CD14-positive monocyte (primary cell): Measurements from ENCODE around the gene KLF13. TPM values are rescaled to one million over a fixed set of nuclear protein-coding genes. Genes with fewer than 3 reads are reported as not detected.

Source experiments
- DNase-seq, 3 donors: peaks; one replicate each; pipeline ENCODE4 v3.0.0-alpha.2; 2011 to 2022
- H2AFZ ChIP-seq: 2 replicates; pipeline ENCODE4 v1.6.0; 2012; ENCODE audit warnings: mild to moderate bottlenecking, low read depth, low read length, inconsistent platforms; ENCODE audit not compliant: insufficient read depth, poor library complexity, severe bottlenecking
- H3K27ac ChIP-seq, 2 donors: 1 replicate in 1 of 2; 2 replicates in 1 of 2; pipeline ENCODE4 v1.5.1; 2012 to 2013; ENCODE audit warnings: low read length in 2 of 2, control low read depth in 1 of 2, inconsistent platforms in 1 of 2, low read depth in 1 of 2, mild to moderate bottlenecking in 1 of 2
- H3K27me3 ChIP-seq, 2 donors: one replicate each; pipeline versions ENCODE4 v1.6.0 to v1.6.1; 2011 to 2013; ENCODE audit warnings: low read length in 2 of 2; ENCODE audit not compliant: control insufficient read depth in 2 of 2, insufficient read depth in 2 of 2
- H3K36me3 ChIP-seq, 2 donors: replicated peaks in 1 of 2; 1 replicate in 1 of 2; 2 replicates in 1 of 2; pipeline versions ENCODE4 v1.5.1 to v1.6.1; 2012 to 2013; ENCODE audit warnings: low read length in 2 of 2, control low read depth in 1 of 2, inconsistent platforms in 1 of 2, mild to moderate bottlenecking in 1 of 2; ENCODE audit not compliant: insufficient read depth in 2 of 2, control insufficient read depth in 1 of 2
- H3K4me1 ChIP-seq, 2 donors: 1 replicate in 1 of 2; 2 replicates in 1 of 2; pipeline versions ENCODE4 v1.5.1 to v1.6.1; 2012 to 2013; ENCODE audit warnings: low read length in 2 of 2, control low read depth in 1 of 2, inconsistent platforms in 1 of 2, mild to moderate bottlenecking in 1 of 2, moderate library complexity in 1 of 2; ENCODE audit not compliant: insufficient read depth in 2 of 2, control insufficient read depth in 1 of 2
- H3K4me2 ChIP-seq: replicated peaks from 2 replicates; pipeline ENCODE3; 2012; ENCODE audit warnings: low read length, moderate library complexity, mild to moderate bottlenecking; ENCODE audit not compliant: poor library complexity, severe bottlenecking; ENCODE audit errors: extremely low read depth
- H3K4me3 ChIP-seq, 3 experiments: fragments of 200-600 bp in 1 of 3; sonication (generic) in 1 of 3; replicated peaks in 1 of 3; 1 replicate in 2 of 3; 2 replicates in 1 of 3; pipeline ENCODE4 v1.5.1; 2011 to 2013; ENCODE audit warnings: low read length in 3 of 3, mild to moderate bottlenecking in 3 of 3, control low read depth in 2 of 3, low read depth in 2 of 3, inconsistent platforms in 1 of 3, moderate library complexity in 1 of 3
- H3K79me2 ChIP-seq: 2 replicates; pipeline ENCODE4 v1.6.0; 2012; ENCODE audit warnings: mild to moderate bottlenecking, control low read depth, inconsistent platforms, low read length, moderate library complexity; ENCODE audit not compliant: insufficient read depth
- H3K9ac ChIP-seq: 2 replicates; pipeline ENCODE4 v1.6.0; 2017; ENCODE audit warnings: low read length, mild to moderate bottlenecking; ENCODE audit not compliant: insufficient read depth, poor library complexity, severe bottlenecking
- H3K9me3 ChIP-seq, 2 donors: replicated peaks in 1 of 2; 1 replicate in 1 of 2; 2 replicates in 1 of 2; pipeline versions ENCODE4 v1.5.1 to v1.6.1; 2012 to 2013; ENCODE audit warnings: low read length in 2 of 2, control low read depth in 1 of 2; ENCODE audit not compliant: control insufficient read depth in 1 of 2, insufficient read depth in 1 of 2
- H4K20me1 ChIP-seq: 2 replicates; pipeline ENCODE4 v1.6.0; 2012; ENCODE audit warnings: mild to moderate bottlenecking, low read length, control low read depth, moderate library complexity; ENCODE audit not compliant: insufficient read depth
- H3K27ac Mint-ChIP-seq, 7 donors: one replicate each; pipeline ENCODE4 v1.8.0; 2020; ENCODE audit warnings: mild to moderate bottlenecking in 7 of 7, mixed read lengths in 7 of 7, moderate library complexity in 6 of 7, inconsistent platforms in 2 of 7
- H3K27me3 Mint-ChIP-seq, 3 donors: one replicate each; pipeline ENCODE4 v1.8.0; 2021 to 2022; ENCODE audit warnings: low read depth in 3 of 3, mild to moderate bottlenecking in 3 of 3, mixed read lengths in 3 of 3, moderate library complexity in 3 of 3, inconsistent platforms in 1 of 3
- H3K36me3 Mint-ChIP-seq, 2 donors: one replicate each; pipeline ENCODE4 v1.8.0; 2020; ENCODE audit warnings: mixed read lengths in 2 of 2, inconsistent platforms in 1 of 2, mild to moderate bottlenecking in 1 of 2
- H3K4me1 Mint-ChIP-seq: one replicate; pipeline ENCODE4 v1.8.0; 2020; ENCODE audit warnings: mild to moderate bottlenecking, mixed read lengths
- H3K4me3 Mint-ChIP-seq, 2 donors: one replicate each; pipeline ENCODE4 v1.8.0; 2020; ENCODE audit warnings: mild to moderate bottlenecking in 2 of 2, mixed read lengths in 2 of 2, moderate library complexity in 1 of 2
- H3K9me3 Mint-ChIP-seq, 7 donors: one replicate each; pipeline ENCODE4 v1.8.0; 2020 to 2022; ENCODE audit warnings: mixed read lengths in 7 of 7, mild to moderate bottlenecking in 6 of 7, moderate library complexity in 6 of 7, inconsistent platforms in 2 of 7
- WGBS: methylation state at CpG from one replicate; pipeline ENCODE4 v1.1.5; 2013; ENCODE audit warnings: missing lambda C conversion rate; ENCODE audit not compliant: insufficient coverage; 5-methylcytosine and 5-hydroxymethylcytosine counted together
- intact Hi-C, 2 donors: fragments of 100-400 bp; cut with micrococcal nuclease; formaldehyde crosslinking; loops; one replicate each; pipeline versions ENCODE4 v1.15.0 to v1.15.1; 2023
- polyA plus RNA-seq, 3 donors: library from polyadenylated mRNA; depleted of rRNA in 1 of 3; unstranded in 2 of 3; stranded (reverse) in 1 of 3; fragments of 300-500 nt in 2 of 3; fragments of >200 nt in 1 of 3; fragmentation: Illumina TruSeq in 2 of 3; gene quantifications; 1 replicate in 2 of 3; 2 replicates in 1 of 3; pipeline ENCODE4 v1.2.3, GENCODE V29; 2012 to 2021
- TF ChIP-seq, protein P1 (sequence below): fragments of 200-600 bp; IDR thresholded peaks from one replicate; pipeline ENCODE4 v1.8.0; 2022; ENCODE audit warnings: antibody characterized with exemption, mild to moderate bottlenecking

The KLF13 gene
- polyA plus RNA-seq, 3 donors: 22.5 to 121 (median 28.0) TPM

- under 1% methylated on average over 104 of the region's 108 CpGs for WGBS
- peaks cover 60 to 69% of the 10 kb centered on the region in 2 donors for H3K4me1 ChIP-seq
- H2AFZ ChIP-seq: no peak overlapping the region
- H3K27me3 ChIP-seq: no peaks in the 10 kb centered on the region
- Mint-ChIP-seq H3K4me3 (peak overlapping the region; percentile 90 to 94), H3K27ac (peak overlapping the region; percentile 80 to 93 (median 88)), H3K27me3 (peaks cover 0 to 1% (median 0%) of the 10 kb centered on the region in 3 donors), H3K36me3 (peaks cover 17 to 23% of the 10 kb centered on the region in 2 donors), H3K9me3 (no peaks in the 10 kb centered on the region), H3K4me1 (peaks cover 67% of the 10 kb centered on the region)
- TF ChIP-seq, protein P1, sequence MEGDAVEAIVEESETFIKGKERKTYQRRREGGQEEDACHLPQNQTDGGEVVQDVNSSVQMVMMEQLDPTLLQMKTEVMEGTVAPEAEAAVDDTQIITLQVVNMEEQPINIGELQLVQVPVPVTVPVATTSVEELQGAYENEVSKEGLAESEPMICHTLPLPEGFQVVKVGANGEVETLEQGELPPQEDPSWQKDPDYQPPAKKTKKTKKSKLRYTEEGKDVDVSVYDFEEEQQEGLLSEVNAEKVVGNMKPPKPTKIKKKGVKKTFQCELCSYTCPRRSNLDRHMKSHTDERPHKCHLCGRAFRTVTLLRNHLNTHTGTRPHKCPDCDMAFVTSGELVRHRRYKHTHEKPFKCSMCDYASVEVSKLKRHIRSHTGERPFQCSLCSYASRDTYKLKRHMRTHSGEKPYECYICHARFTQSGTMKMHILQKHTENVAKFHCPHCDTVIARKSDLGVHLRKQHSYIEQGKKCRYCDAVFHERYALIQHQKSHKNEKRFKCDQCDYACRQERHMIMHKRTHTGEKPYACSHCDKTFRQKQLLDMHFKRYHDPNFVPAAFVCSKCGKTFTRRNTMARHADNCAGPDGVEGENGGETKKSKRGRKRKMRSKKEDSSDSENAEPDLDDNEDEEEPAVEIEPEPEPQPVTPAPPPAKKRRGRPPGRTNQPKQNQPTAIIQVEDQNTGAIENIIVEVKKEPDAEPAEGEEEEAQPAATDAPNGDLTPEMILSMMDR: no peak
- H3K27ac ChIP-seq: peak overlapping the region; percentile 71 to 91
- intact Hi-C loops: loop anchor here (1.0 to 5.0 kb wide), 6 partner anchors 34 to 336 kb away; partner anchors contain the start of gene MTMR10 (in 1 of the 2)
- DNase-seq: peak; percentile 52 to 56 (median 52)
- H3K4me2 ChIP-seq: peak overlapping the region; percentile 94
- H3K36me3 ChIP-seq: peaks cover 8 to 16% of the 10 kb centered on the region in 2 donors
- H3K79me2 ChIP-seq: peaks cover 83% of the 10 kb centered on the region
- H4K20me1 ChIP-seq: peaks cover 49% of the 10 kb centered on the region
- no peaks in the 10 kb centered on the region for H3K9me3 ChIP-seq
- peak overlapping the region; percentile 86 to 99 (median 97) for H3K4me3 ChIP-seq
- peak overlapping the region; percentile 86 for H3K9ac ChIP-seq
Observed at GRCh38 chr15:31327669-31328427, 1.2 kb downstream of the KLF13 start.

DNA sequence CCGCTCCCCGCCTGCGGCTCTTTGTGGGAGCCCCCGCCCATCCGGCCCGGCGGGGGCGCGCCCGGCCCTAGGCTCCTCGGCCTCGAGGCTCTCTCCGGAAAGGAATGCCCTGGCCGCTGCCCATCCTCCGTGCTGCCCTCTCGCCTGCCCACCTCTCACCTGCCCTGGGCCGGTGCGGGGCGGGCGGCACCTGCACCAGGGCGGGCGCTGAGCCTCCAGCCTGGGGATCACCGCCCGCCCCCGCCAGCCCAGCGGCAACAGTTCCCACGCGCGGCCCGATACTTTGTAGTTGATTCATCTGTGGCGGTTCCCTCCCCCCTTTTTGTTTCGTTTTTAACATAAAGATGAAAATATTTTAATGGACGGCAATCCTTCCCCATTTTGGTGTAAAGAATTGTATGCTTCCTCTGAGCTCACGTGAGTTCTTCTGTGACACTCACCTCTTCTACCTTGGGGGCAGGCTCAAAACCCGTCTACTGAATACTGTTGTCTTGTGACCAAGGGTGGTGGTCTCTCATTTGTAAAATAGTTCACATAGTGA is 1.9 kb downstream of the KLF13 start:
- H3K27ac ChIP-seq: peak overlapping the region; percentile 71 to 91
- Mint-ChIP-seq H3K4me1 (peaks cover 67% of the 10 kb centered on the region), H3K27me3 (peaks cover 0 to 1% (median 0%) of the 10 kb centered on the region in 3 donors), H3K36me3 (peaks cover 15 to 23% of the 10 kb centered on the region in 2 donors), H3K4me3 (peak overlapping the region; percentile 90 to 94), H3K9me3 (no peaks in the 10 kb centered on the region), H3K27ac (peak overlapping the region; percentile 89 to 95 (median 93))
- intact Hi-C loops: loop anchor here (1.0 to 5.0 kb wide), 6 partner anchors 34 to 336 kb away; partner anchors contain the start of gene MTMR10 (in 1 of the 2)
- TF ChIP-seq, protein P1: no peak
- peaks cover 56% of the 10 kb centered on the region for H4K20me1 ChIP-seq
- peaks cover 86% of the 10 kb centered on the region for H3K79me2 ChIP-seq
- DNase-seq: peak; percentile 65 to 80 (median 74)
- H3K9ac ChIP-seq: peak overlapping the region; percentile 86
- WGBS: under 1% methylated on average over 25 of the region's 35 CpGs
- H3K9me3 ChIP-seq: no peaks in the 10 kb centered on the region
- H3K4me3 ChIP-seq: peak overlapping the region; percentile 86 to 99 (median 97)
- H3K4me2 ChIP-seq: peak overlapping the region; percentile 94
- peaks cover 64 to 69% of the 10 kb centered on the region in 2 donors for H3K4me1 ChIP-seq
- no peak overlapping the region for H2AFZ ChIP-seq
- peaks cover 8 to 16% of the 10 kb centered on the region in 2 donors for H3K36me3 ChIP-seq
- no peaks in the 10 kb centered on the region for H3K27me3 ChIP-seq
